HG03097 (cell line): Measurements from ENCODE around the gene ARNT2.

Experiments
- ATAC-seq: cut with Tn5 transposase; IDR thresholded peaks from one replicate; pipeline ENCODE4 v1.9.1; 2021; ENCODE audit not compliant: unreplicated experiment, low FRiP score

The ARNT2 gene

DNA sequence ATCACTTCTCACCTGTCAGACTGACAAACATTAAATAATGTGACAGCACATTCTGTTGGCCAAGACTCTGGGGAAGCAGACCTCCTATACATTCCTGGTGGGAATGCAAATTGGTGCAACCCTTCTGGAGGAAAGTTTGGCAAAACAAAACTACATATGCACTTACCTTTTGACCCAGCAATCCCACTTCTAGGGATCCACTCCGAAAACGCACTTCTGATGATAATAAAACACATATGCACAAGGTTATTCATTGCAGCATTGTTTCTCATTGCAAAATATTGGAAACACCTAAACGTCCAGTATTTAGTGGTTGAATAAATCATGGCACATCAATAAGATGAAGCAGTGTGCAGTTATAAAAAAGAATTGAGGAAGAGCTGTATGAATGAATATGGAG, 145.5 kb downstream of the ARNT2 start:
- no peak for ATAC-seq

DNA sequence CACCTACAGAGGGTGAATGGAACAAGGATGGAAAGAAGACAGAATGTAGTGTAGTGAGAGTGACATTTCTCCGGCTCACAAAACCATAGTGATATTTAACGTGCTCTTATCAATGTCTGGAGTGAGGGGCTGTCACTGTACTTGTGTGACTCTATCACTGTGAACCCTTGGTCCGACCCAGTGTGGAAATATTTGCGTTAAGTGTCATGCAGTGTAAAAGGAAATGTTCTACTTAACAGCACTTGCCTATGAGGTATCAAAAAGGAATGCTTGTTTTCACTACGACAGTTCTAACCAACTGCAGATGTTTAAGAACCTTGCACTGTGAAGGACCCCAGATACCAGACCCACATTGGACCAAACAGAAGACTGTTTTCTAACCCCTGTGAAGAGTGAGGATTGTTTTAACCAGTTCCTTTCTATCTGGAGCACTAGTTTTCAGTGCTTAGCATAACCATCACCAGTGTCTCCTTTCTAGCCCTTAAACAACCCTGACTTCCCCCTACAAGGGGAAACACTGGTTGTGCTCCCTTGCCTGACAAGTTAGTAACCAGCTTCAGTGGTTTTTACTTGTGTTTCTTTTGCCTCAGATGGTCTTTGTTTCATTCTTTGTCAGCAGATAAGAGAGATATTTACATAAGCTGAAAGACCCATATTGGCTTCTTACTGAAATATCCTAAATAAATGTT, 146.2 kb downstream of the ARNT2 start:
- ATAC-seq = no peak

DNA sequence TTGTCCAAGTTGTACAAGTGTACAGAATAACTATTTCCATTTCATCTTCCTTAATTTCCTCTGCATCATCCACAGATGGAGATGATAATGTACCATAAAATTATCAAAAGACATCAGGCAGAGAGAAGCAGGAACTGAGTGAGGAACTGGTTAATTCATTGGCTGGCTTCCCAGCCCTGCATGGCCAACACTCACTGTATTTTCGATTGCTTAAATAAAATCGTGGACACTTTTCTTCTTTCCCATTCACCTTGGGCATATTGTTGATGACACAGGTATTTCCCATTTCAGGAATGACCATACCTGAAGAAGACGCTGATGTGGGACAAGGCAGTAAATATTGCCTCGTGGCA, 146.7 kb downstream of the ARNT2 start:
- no peak for ATAC-seq

DNA sequence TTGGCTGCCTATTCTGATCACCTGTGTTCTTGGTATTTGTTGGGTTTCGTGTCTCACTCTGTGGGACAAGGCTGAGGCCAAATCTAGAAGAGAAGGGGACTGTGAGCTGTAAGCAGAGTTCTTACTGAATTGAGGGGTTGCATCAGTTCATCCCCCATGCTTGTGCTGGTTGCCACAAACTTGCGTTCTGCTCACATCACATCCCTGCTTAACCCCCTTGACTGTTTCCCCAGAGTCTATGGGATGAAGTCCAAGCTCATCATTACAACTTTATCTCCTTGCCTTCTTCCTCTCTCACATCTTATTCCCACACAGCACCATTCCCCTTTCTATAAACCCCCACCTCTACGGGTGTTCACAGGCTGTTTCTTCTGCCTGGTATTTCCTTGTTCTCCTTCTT, 147.2 kb downstream of the ARNT2 start:
- no peak for ATAC-seq

DNA sequence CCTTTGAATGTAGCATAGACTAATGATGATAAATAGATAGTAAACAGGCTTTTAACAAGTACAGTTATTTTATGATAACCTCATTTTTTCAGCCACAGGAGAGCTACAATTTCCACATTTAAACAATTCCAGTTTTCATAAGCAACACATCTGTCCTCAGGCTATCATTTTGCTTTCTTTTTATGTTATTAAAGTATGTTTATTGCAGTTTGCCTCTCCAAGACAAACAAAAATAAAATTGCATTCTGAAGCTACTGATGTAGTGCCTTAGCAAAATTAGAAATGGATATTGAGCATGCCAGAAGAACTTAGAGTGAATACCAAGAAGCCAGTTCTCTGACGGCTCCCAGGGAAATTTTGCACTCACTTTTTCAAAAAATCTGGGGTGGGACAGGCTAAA, 150.4 kb downstream of the ARNT2 start:
- no peak for ATAC-seq

DNA sequence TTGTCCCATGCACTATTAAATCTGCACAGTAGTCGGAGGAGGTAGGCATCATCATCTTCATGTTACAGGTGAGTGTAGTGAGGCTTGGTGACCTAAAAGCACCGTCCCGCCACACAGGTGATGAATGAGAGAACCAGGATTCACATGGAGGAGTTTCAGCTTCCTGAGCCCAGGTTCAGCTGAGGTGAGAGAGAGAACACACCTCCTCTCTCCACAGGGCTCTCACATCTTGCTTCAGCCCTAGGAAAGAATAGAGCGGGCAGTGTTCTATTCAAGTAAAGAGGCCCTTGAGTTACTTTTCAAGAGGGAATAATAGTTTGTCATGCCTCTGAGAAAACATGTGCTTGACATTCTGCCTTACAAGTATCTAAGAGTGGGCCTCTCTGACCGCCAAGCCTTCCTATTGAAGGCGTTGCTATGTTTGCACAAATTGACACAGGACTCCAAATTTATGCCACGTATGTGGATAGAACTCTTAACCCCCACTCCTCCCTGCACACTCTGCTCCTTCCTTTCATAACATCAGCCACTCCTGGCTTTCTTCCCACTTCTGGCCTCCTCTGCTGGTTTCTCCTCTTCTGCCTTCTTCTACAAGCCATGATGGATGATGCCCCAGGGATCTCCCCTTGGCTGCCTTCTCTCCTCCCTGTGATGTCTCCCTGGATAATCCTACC, 152.6 kb downstream of the ARNT2 start:
- ATAC-seq = no peak

DNA sequence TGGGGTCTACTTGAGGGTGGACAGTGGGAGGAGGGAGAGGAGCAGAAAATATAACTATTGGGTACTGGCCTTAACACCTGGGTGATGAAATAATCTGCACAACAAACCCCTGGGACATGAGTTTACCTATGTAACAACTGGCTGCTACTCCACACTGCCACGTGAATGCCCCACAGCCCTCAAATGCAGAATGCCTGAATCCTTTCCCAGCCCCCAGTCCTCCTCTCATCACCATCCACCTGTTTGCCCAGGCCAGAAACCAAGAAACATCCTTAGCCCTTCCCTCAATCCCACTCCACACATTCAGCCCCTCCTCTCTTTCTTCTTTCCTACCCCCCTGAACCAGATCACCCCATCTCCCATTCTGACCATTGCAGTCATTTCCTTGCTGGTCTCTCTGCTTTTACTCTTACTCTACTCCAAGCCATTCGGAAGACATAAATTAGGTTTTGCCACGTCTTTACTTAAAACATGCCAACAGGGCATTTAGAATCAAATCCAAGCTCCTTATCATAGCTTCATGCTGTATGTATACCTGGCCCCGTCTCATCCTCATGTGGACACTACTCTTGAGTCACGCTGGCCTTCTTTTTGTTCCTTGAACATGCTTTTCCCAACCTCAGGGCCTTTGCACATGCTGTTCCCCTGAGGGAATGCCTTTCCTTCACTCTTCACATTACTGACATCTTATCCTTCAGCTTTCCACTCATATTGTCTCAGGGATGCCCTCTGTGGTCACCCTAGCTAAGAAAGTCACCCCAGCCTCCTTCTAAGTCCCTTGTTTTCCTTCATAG, 153.5 kb downstream of the ARNT2 start:
- ATAC-seq = no peak

DNA sequence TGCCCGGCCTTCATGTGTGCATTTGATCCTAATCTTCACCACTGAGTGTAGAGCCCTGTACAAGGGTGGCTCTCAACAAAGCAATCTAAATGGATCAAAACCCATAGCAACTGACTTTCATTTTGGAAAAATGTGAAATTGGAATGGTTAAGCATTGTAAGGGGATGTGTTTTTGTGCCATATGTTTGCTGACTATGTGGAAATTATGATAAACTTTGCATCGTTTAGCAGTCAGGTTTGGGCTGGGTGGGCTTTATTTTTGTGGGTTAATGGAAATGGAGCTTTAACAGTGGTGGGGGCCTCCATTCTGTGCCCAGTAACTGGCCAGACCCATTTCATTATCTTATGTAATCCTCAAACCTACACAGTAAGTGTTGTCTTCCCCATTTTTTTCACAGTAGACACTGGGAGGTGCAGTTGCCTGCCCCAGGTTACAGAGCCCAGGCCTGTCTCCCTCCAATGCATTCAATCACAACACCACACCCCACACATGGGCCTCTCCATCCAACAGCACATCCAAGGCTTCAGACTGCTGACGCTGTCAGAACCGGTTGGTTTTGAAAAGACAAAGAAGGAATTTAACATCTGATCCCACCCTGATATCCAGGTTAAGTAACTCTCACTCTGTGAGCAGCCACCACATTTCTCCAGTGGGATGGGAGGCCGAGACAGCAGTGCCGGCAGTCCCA, 154.6 kb downstream of the ARNT2 start:
- ATAC-seq = no peak

DNA sequence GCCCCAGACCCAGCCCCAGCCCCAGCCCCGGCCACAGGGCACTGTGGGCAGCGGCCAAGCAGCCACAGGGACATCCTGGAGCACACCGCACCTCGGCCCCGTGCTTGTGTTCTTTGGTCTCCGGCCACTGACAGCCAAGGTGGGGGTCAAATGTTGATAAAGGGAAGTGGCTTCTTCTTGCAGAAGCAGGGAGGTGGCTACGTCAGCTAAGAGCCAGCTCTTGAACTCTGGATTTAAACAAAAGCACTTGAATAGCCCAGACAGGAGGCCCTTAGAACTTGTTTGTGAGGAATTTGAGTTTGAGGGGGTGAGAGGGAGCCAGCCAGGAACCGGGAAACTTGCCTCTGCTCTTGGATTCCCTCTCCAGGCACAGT, 155.1 kb downstream of the ARNT2 start:
- no peak for ATAC-seq

DNA sequence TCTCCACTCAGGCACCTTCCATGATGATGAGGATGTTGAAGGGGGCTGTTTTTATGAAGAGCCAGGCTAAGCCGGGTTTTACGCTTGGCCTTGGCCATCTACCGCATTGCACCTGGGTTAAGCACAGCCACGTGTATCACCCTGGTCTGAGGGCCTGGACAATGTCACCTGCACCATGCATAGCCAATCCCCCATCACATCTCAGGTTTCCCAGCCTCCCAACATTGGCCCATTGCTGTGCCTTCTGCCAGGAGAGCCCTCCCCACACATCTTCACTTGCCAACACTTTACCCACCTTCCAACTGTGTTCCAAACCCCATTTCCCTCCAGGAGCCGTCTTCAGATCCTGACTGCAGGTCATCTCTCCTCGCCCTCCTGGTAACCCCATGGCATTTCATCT, 155.6 kb downstream of the ARNT2 start:
- no peak for ATAC-seq

DNA sequence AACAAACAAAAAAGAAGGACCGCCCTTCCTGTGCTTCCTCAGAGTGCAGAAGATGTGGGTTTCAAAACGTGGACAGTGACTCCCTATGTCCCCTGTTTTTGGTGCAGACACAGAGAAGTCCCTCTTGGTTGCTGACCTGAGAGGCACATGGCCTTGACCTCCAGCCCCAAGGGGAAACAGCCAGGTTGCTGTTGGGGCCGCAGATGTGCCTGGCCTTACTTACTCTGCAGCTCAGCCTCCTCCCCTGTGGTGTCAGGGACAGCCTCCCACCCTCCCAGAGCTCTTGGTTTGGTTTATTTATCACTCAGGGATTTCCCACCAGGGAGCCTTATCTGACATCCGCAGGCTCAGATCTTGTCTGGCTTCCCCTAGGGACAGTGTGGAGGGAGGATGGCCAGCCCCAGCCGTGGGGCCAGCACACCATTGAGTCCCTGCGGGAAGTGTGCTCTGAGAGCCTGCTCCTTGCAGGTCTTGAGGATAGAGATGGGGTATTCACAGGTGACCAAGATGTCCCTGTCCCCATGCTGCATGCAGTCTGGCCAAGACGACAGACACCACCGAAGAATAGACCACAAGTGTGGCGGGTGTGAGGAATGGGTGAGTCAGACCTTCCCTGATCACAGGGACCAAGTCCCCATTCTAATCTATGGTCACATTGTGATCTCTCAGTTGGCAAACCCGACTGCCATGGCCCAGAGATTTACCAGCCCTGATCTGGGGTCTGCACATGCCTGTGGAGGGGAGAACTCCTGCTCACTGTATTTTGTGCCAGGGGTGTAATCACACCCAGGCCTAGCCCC, 156.6 kb downstream of the ARNT2 start:
- no peak for ATAC-seq

DNA sequence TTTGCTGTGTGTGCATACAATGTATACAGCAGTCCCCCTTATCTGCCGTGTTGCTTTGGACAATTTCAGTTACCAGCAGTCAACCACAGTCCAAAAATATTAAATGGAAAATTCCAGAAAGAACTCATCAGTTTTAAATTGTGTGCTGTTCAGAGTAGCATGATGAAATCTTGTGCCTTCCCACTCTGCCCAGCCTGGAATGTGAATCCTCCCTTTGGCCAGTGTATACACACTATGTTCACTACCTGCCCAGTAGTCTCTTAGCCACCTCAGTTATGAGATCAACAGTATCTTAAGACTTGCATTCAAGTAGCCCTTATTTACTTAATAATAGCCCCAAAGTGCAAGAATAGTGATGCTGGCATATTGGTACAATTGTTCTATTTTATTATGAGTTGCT, 157.3 kb downstream of the ARNT2 start:
- no peak for ATAC-seq

DNA sequence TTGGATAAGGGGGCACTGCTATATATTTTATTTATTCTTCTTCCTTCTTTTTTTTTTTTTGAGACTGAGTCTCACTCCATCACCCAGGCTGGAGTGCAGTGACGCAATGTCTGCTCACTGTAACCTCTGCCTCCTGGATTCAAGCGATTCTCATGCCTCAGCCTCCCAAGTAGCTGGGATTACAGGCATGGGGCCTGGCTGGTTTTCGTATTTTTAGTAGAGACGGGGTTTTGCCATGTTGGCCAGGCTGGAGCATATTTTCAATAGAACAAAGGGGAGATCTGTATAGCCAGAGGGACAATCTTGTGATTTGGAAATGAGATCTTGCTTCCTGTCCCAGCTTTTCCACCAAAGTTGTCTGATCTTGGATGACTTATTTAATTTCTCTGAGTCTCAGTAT, 157.9 kb downstream of the ARNT2 start:
- no peak for ATAC-seq

DNA sequence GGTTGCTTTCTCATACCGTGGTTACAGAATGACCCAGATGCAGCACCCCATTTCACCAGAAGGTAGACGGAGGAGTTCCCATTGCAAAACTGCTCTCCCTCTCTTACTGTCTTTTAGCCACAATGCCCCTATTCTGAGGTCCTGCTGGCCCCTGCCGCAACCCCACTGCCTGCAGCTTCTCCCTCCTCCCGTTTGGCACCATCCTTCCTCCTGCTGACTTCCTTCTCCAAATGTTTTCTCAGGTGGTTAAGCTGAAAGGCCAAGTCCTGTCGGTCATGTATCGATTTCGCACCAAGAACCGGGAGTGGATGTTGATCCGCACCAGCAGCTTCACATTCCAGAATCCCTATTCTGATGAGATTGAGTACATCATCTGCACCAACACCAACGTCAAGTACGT, 158.7 kb downstream of the ARNT2 start:
- no peak for ATAC-seq

DNA sequence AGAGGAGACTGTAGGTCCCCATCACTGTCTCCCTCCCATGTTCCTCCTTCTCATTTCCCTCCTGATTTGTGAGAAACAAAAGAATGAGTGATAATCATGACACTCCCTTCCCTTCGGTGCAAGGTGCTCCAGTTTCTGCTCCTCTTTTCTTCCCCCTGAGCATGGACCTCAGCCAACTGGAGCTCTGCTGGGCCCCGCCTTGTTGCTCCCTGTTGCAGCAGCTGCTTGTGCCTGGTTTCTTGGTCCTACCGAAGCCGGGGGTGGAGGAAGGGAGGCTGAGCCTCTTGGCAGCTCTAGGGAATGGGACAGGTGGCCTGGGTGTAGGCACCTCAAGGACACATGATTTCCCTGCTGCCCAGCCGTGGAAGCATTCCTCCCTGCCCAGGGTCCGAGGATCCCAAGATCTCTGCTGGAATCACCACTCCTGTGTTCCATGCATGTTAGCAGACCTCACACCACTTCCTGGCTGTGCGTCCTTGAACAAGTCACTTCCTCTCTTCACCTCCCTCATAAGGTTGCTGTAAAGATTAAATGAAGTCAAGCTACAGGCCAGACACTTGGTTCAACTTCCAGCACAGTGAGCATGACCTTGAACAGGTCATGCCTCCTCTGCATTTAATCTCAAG, 159.3 kb downstream of the ARNT2 start:
- ATAC-seq = no peak

DNA sequence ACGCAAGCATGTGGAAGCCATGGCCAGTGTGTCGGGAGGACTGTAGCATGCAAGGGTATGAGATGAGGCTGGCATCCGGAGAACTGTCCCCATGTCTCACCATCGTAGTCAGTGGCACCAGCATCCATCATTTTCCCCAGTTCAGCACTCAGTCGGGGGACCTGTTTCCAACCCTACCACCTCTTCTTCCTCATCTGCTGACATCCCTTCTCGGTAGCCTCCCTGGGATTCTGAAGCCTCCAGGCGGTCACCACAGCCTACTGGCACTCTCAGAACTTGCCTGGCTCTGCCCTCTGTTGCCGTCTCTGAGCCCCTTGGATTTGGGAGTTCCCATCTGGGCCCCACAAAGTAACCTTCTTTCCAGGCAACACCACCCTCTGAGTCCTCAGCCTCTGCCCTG, 159.9 kb downstream of the ARNT2 start:
- no peak for ATAC-seq

DNA sequence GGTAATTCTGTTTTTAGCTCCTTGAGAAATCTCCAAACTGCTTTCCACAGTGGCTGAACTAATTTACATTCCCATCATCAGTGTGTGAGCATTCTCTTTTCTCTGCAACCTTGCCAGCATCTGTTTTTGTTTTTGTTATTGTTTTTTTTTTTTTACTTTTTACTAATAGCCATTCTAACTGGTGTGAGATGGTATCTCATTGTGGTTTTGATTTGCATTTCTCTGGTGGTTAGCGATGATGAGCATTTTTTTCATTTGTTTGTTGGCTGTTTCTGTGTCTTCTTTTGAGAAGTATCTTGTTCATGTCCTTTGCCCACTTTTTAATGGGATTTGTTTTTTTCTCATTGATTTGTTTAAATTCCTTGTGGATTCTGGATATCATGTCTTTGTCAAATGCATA, 161.2 kb downstream of the ARNT2 start:
- no peak for ATAC-seq

DNA sequence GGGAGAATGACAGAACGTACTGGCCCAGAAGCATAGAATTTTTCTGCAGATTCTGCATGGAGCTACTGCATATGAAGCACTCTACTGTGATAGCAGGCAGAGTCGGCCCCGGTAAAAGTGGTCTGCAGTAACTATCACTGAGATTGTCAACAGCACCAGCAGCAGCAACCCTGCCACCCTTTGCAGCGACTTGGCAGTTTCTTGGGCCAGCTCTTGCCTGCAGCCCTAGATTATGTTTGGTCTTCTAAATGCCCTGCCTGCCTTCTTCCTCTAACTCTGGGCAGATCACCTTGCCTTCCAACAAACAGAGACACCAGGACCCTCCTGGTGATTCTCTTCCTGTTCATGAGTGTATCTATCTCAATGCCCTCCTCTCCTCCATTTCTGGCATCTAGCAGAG, 161.8 kb downstream of the ARNT2 start:
- ATAC-seq = no peak

DNA sequence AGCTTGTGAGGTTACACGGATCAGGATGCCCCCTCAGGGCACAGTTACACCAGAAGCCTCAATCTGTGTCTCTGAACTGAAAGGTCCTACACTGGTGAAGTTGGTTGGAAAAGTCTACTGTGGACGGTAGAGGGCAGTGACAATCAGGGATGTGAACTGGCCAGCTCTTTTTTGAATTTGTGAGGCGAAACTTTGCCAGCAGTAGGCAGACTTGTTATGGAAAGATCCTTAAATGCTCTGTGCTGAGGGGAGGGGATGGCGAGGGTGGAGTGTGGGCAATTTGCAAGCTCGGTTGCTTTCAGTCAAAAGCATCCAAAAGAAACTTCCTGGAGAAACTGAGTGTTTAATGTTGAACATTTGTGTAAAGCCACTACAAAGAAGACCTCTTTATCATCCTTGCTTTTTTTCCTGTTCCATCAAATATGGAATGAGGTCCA, 163.6 kb downstream of the ARNT2 start:
- ATAC-seq = no peak

DNA sequence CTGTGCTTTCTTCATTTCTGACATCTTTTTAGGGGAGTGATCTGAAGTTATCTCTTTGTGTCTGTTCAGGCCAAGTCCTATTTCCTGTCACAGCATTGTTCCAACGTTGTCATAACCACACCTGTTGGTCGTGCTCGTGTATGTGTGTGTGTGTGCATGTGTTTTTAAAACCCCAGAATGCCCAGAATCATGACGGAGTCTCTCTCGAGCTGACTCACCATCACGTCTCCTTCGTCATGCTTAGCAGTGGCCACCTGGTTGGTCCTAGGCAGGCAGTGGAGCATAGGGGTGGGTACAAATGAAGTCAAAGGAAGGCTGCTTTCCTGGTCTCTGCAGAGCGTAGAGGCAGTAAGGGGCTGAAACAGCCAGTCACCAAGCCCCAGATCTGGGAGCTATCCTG, 164.1 kb downstream of the ARNT2 start:
- ATAC-seq = no peak
